GM18499 (cell line): Measurements from ENCODE around the gene PGC.

Source experiments
- ATAC-seq: cut with Tn5 transposase; IDR thresholded peaks from one replicate; pipeline ENCODE4 v1.9.1; 2021; ENCODE audit warnings: moderate number of reproducible peaks; ENCODE audit not compliant: insufficient read depth, unreplicated experiment

PGC gene

GRCh38 chr6:41717392-41717736 lies 29.8 kb downstream of the PGC start:
- ATAC-seq = no peak

DNA sequence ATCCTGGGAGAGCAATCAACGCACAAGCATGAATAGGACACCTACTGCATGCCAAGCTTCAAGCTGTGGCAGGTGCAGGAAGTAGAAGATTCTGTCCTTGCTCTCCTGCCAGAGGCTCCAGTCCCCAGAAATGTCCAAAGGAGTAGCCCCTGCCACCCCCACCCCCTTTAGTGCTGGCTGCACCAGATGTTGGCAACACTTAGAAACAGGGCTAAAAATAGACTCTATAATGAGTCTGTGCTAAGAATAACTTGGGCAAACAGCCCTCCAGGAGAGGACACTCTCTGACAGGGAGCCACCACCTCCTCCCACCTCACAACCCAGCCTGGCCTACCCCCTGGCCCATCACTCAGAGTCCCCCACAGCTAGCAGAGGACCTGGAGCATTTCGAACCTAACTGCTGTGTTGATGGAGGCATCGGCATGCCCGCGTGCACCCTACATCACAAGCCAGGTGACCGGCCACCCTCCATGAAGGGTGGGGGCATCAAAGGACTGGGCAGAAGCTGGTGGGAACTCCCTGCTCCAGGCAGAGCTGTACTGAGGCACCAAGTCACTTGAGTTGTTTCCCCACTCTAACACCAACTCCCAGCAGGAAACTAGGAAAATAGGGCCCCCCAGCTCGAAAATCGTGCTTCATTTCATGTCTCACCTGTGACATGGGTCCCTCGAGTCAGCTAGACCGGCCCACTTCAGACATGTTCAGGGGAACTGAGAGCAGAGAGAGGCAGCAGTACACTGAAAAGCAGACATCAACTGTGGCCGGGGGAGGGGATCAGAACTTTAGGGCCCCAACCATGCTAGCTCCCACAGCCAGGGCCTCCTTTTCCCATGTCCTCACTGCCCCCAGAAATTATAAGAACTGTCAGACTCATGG lies 30.4 kb downstream of the PGC start:
- no peak for ATAC-seq

- no peak for ATAC-seq
These were observed 31.2 kb downstream of the PGC start for GRCh38 chr6:41715795-41716515.

GRCh38 chr6:41714556-41715273 lies 32.5 kb downstream of the PGC start:
- no peak for ATAC-seq

DNA sequence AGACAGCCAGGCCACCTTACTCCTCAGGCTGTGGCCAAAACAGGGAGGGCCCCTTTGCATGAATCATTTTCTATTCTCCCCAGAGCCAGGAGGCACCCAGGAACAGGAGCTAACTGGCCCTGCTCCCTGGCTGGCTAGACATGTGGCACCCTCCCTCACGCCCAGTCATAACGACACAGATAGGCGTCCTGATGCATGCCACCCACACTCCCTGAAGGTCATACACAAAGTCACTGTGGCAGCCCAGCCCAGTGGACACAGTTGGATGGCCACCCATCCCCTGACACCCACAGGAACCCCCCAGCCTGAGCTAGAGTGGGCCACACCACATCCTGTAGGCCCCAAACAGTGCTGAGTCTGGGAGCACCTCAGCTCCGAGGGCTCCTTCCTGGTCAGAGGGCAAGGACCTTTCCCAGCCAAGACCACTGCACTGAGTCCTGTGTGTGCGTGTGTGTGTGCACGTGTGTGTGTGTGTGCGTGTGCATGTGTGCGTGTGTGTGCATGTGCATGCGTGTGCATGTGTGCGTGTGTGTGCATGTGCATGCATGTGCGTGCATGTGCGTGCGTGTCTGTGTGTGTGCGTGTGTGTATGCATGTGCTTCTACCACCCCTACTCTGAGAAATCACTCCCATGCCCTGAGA lies 33.4 kb downstream of the PGC start:
- no peak for ATAC-seq

- ATAC-seq = no peak
These were observed 34.0 kb downstream of the PGC start for GRCh38 chr6:41713159-41713649.

DNA sequence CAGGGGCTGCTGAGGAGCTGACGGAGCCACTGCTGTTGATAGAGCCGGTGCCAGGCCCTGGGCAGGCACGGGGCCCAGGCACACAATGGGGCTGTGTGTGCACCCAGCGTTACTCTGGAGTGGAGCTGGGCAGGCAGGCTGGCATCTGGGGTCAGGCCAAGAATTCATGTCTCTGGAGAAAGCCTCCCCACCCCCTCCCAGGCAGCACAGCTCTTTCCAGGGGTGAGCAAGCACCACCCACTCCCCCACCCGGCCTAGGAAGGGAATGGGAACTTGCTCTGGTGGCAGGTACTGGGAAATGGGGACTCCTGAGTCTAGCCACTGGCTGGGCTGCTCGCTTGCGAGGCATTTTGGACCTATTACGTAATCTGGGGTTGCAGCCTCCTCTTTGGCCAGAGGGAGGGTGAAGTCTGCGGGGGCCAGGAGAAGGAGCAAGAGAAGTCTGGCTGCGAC lies 34.5 kb downstream of the PGC start:
- ATAC-seq = no peak

- no peak for ATAC-seq
These were observed 35.7 kb downstream of the PGC start for GRCh38 chr6:41711323-41712038.

DNA sequence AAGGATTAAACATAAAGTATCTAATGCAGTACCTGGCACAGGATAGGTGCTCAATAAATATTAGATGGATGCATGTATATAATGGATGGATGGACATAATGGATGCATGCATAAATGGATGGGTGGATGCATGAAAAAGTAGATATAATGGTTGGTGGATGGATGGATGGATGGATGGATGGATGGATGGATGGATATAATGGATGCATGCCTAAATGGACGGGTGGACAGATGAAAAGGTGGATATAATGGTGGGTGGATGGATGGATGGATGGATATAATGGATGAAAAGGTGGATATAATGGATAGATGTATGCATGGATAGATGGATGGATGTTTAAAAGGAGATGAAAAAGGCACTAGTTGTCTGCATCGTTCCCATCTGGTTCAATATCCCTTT lies 37.8 kb downstream of the PGC start:
- no peak for ATAC-seq

DNA sequence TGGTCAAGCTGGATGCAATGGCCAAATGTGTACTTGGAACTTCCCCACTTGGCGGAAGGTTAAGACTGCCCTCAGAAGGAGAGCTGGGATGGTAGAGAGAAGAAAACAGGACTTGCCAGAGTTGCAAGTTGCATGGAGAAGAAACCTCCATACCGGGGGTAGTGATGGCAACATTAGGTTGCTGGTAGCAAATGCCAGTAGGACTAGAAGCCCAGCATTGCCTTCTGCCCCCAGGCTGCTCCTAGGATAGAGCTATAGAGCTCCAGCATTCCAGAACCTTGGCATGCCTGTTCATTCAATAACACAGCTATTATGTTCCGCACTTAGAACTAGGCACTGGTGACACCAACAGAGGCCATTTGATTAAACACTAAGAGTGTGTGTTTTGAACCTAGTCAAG lies 38.3 kb downstream of the PGC start:
- ATAC-seq = no peak

DNA sequence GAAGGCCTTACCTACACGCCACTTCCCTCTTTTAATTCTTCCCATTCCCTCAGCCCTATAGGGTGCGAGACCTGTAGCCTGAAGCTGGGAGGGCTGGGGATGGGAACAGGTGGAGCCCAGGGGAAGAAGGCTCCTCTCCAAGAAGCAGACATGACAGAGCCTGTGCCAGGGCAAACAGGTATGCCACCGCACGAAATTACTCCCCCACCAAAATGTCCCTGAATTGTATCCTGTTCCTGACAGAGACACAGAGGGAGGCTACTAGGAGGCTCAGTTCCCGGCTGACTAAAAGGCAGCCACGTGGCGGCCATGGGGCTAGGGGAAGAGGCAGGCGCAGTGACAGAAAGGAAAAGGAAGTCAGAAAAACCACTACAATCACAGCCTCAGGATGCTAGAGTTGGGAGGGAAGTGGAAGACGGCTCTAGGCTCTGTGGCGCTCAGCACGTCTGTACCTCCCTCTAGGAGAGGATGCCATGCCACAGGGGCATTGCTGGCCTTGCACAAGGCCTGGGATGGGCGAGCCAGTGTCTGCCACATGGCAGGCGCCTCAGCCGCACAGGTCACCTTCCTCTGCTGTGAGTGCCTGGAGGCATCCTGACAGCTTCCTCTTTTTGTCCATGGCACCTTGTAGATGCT lies 39.5 kb downstream of the PGC start:
- ATAC-seq = no peak

DNA sequence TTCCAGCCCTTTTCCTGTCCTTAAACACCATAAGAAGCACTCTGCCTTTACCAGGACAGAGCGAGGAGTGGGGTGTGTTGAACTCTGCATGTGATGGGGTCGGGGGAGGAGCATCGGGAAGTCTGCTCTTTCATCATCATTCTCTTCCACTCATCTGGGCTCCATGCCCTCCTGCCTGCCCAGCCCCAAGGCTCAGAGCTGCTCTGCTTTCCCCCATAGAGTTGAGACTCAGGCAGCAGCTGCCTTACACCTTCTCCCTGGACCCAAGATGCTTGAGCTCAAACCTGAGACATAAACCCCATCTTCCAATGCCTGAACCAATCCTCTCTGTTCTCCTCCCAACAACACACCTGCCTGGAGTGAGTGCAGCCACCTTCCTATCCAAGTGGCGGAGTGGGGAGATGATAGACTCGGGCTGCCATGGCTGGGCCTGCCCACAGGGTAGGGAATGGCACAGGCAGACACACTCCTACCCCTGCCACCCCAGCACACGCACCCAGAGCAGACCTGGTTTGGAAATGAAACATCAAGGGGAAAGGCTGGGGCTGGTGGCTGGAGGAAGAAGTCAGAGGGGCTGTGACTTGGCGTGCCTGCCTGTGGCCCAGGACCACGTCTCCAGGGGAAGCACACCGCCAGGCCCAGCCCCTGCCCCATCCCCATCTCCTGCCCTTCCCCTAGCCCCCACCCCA lies 40.2 kb downstream of the PGC start:
- no peak for ATAC-seq

DNA sequence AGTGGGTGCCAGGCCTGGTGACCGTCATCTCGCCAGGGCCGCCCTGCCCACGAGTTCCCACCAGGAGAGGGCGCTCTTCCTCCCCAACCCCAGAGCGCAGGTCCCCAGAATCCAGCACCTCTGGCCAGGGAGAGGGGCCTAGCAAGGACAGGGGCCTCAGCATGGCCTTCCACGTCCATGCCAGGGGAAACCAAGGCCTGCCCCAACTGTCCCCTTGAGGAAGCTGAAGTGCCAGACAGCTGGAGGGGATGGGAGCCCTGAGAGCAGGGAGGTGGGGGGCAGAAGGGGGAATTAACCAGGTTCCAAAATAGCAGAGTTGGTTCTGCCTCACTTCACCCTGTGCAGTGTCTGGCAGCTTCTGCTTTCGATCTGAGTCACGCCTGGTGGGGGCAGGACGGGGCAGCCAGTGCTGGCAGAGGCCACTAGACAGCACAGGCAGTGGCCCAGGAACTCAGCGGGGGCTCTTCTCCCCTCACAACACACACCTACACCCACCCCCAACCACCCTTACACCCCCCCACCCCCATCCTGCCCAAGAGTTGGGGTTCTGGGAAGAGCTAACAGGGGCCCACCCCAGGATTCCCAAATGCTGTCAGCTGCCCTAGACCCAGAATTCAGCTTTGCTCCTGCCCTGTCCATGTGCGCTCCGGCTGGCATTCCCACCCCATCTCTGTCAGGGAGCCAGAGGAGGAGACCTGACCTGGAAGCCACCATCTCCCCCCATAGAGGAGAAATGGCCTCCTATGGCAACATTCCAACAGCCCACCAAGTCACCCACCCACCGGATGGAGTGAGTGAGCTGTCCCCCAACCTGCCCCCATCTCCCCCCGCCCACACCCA lies 41.0 kb downstream of the PGC start:
- ATAC-seq = peak; percentile 46

DNA sequence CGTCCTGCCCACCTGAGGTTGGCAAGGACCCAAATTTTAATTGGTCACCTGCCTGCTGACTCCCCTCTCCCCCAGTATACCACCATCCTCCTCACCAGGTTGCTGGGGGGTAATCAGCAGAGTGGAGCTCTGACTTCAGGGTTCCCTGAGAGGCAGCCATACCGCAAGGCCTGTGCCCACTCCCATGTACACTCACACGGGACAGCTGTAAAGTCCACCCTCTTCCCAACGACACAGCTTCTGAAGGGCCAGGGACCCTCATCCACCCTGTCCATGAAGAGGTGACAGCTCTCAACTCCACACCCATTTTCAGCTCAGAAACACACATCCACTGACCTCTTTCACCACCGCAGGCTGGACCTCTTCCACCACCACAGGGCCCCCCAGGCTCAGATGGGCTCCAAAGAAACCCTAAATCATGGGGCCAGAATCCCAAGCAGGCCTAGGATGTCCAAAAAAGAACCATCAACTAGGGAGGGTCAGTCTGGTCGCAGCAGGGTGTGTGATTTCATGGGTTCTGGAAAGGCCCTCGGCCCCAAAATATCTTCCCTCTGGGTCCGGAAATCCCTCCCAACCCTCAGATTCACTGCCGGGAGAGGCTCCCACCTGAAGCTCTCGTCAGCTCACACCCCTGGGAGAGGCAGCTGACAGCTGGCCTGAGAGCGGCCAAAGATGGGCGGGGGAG lies 41.7 kb downstream of the PGC start:
- ATAC-seq = no peak

DNA sequence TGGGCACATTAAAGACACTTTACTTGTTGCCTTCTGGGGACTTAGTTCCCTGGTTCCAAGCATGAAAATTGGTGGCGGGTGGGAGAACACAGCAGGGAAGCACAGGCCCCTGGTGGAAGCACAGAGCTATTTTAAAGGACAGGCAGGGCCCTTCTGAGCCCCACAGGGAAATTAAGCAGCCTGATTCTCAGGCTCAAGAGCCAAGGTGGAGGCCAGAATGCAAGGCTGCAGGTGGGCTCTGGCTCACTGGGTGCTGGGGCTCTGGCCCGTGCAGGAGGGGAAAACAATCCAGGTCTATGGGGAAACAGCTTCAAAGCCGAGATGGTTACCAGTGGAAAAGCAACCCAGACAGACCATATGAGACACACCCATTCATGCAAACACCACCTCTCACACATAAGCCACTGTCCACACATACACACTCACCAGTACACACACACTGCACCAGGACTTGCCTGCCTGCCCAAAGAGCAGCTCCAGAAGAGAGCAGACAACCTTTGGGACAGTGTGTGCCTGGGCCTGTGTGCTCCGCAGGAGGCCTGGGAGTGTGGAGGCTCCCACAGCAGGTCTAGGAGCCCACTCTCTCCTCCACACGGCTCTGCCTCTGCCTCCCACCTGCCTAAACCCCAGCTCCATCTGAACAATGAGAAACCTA lies 42.4 kb downstream of the PGC start:
- ATAC-seq = no peak

- ATAC-seq = no peak
These were observed 43.2 kb downstream of the PGC start for GRCh38 chr6:41704028-41704427.
